DMS79 treated with DMSO at 0.1 percent for 48 hours (cell line): ENCODE results near the gene CDK11A.
"Not testable (repeated sequence)": the region's sequence is repeated elsewhere in the genome, so short reads cannot be mapped to it uniquely, and the experiment has no call there.

Source experiments
- DNase-seq: peaks from one replicate; lab custom pipeline; 2025; lab: John Stamatoyannopoulos, UW

Gene CDK11A

DNA sequence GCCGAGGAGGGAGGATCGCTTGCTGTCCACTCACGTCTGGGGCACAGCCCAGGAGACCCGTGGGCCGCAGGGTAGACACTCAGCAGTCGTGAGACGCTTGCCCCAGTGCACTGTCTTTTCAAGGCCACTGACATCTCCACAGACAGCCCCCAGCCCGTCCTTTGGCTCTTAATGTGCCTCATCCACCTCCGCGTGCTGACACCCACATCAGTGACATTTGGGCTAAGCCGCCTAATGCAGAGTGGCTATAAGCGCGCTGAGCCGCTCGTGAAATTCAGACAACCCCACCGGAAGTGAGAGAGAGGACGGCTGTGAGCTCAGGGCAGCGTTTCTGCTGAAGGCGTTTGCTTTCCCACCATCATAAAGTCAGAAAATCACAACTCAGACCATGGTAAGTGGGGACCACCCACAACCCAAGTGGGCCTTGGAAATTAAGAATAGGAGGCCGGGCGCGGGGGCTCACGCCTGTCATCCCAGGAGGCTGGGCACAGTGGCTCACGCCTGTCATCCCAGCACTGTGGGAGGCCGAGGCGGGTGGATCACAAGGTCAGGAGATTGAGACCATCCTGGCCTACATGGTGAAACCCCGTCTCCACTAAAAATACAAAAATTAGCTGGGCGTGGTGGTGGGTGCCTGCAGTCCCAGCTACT, 40.0 kb downstream of the CDK11A start:
- no peak for DNase-seq

DNA sequence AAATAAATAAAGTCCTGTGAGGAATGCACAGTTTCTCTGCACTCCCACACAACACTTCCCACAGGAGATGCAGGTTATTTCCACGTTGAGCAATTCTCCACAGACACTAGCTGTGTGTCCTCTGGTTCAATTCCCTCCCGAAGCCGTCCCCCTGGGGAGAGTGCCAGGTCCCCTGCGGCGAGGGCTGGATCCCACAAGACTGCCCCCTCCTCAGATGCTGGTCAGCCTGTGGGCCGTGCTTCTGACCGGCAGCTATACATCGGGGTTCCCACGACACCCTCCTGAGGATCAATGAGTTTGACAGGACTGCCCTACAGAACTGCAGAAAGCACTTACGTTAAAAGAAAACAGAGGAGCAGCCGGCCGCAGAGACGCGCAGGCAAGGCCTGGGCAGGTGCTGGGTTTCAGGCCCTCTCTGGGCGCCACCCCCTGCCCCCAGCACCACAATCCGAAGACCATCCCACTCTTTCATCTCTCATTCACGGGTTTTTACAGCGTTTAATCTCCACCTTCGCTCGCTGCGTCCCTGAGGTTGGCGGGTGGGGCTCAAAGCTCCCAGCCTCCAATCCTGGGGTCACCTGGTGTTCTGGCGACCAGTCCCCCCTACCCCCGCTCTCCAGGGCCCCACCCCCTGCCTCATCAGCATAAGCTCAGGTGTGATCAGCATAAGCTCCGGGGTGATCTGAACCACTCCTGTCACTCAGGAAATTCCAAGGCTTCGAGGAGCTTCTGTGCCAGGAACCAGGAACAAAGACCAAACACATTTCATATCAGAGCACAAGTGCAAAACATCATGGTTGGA, 40.9 kb downstream of the CDK11A start:
- DNase-seq, result no peak

DNA sequence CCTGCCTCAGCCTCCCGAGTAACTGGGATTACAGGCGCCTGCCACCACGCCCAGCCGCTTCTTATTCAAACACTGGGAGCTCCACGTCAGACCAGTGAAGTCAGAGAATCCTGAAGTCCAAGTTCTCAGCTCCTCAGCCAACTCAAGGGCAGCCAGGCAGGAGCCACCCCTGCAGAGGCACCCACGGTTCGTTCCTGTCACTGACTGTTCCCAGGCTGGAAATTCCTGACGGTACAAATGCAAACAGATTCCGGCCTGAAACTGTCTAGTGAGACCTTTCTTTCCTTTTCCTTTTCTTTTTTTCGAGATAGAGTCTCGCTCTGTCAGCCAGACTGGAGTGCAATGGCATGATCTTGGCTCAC, 43.3 kb downstream of the CDK11A start:
- no peak for DNase-seq

DNA sequence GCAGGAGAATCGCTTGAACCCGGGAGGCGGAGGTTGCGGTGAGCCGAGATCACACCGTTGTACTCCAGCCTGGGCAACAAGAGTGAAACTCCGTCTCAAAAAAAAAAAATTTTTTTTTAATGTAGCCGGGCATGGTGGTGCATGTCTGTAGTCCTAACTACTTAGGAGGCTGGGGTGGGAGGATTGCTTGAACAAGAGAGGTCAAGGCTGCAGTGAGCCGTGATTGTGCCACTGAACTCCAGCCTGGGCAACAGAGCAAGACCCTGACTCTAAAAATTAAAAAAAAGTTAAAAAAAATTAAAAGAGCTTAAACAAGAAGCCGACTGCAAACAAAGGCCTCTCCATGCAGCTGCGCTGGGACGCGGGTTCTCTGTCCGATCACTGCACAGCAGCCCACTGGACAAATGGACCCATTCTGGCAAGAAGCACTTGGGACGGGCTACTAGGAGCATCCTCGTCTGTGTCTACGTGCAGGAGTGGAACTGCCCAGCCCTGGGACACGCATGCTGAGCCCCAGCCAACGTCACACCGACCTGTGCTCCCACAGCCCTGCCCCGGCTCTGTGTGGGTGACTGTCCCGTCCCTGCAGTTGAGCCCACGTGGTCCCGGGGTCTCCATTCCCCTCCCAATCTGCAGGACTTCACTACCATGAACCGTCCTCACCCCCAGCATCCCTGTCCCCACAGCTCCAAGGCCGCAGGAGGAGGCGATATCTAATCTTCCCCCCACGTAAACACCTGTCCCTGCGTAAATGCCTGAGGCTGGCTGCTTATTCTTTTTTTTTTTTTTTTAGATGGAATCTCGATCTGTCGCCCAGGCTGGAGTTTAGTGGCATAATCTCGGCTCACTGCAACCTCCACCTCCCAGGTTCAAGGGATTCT, 43.9 kb downstream of the CDK11A start:
- no peak for DNase-seq

DNA sequence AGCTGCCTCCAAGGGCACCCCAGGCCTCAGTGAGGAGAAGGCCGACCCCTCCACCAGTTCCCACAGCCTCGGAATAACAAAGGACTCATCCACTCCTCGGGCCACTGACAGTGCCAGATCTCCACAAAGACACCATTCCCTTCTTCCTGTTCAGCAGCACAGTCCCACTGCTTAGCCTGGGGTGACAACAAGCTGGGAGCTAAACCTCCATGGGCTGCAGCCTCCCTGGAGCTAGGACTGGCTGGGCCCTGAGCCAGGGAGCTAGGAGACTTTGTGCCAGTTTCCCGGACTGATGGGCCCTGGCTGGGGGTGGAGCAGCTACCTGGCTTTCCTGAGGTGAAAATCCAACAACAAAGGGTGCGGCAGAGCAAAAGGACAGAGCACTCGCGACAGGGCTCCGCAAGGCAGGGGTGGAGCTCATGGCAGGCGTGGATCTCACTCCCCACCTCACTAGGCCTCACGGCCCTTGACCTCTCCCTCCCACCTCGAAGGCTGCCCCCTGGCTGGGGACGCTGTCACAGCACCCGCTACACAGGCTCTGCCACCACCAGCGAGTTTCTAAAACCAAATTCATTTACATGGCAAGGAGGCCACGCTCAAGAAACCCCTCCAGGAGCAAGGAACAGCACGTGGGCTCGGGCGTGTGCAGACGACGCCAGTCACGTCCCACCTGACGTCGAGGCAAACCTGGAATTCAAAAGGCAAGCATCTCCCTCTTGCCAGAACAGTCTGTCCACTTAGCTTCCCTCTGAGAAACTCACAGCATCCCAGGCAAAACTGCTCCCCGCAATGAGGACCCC, 45.4 kb downstream of the CDK11A start:
- no peak for DNase-seq

DNA sequence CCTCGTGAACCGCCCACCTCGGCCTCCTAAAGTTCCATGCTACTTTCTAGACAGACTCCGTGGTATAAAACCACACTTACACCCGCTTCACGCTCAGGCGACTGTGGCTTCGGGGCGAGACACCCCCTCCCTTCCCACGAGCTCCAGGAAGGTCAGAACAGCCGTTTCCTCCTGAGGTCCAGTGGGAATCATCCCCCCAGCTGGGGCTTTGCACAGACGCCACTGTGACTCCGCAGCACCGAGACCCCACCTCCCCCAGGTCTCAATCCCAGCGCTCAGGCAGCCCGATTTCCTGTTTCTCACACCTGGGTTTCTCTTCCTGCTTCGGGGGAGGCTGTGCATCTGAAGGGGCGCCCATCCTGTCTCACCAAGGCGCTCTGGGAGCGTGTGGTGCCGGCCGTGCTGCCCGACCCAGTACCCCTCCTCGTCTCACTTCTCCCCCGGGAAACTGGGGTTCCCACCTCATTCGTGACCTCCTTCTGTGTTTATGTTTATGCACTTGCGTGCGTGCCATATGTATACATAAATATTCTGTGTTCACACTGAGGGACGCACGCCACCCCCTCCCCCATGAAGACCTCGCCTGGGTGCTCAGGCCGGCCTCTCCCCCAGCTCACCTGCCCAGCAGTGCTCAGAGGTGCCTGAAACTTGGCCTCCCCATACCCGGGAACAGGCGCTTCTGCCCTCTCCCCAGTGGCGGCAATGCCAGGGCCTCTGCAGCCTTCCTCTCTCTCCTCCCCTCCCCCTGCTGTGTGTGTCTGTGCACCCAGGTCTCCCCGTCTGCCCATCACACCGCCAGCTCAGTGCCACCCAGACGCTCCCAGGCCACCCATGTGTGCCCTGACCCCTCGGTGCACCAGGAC, 46.2 kb downstream of the CDK11A start:
- DNase-seq, result no peak

DNA sequence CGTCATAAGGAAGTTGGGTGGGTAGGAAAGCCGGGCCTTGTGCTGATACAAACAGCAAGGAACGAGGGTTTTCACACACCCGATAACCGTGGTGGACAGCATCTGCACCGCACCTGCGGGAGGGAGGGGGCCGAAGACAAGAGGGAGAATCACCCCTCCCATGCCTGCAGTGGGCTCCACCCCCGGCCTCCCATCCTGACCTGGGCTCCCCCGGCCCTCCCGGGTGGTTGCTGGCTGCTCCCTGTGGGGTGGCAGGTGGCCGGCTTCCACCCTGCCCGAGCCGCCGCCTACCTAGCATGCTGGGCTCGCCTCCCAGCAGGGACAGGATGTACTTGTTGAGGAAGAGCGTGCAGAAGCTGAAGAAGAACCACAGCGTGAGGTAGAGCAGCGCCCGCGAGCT, 48.1 kb downstream of the CDK11A start:
- DNase-seq, result not testable (repeated sequence)

DNA sequence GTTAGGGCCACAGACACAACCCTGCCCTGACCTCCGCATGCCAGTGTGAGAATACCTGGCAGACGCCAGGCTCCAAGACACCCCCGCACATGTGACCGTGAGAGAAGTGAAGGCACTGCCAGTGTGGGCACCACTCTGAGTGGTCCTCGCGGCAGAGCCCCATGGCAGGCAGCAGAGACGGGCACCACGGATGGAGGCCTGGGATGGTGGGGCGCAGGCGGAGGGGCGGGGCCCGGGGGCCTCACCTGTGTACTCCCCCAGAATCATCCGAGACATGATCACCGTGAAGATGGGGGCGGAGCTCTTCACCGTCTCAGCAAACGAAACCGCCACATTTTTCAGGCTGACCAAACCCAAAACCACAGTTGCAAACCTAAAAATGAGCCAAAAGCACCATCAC, 48.9 kb downstream of the CDK11A start:
- DNase-seq, result not testable (repeated sequence)

DNA sequence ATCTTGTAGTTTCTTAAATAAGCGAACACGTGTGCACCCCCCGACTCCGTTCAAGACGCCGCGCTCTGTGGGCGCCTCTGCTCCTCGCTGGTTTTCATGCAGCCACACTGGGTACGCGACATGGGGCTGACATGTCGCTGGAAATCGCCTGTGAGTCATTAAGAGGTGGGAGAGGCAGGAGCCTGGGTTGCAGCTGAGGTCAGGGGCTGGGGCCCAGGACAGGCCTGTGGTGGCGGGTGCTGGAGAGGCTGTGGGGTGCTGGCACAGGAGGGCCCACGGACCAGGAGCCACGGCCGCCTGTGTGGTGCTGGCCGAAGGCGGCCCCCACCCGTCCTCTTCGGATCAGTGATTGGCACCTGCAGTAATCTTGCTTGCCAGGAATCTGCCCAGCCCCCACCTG, 49.4 kb downstream of the CDK11A start:
- not testable (repeated sequence) for DNase-seq

DNA sequence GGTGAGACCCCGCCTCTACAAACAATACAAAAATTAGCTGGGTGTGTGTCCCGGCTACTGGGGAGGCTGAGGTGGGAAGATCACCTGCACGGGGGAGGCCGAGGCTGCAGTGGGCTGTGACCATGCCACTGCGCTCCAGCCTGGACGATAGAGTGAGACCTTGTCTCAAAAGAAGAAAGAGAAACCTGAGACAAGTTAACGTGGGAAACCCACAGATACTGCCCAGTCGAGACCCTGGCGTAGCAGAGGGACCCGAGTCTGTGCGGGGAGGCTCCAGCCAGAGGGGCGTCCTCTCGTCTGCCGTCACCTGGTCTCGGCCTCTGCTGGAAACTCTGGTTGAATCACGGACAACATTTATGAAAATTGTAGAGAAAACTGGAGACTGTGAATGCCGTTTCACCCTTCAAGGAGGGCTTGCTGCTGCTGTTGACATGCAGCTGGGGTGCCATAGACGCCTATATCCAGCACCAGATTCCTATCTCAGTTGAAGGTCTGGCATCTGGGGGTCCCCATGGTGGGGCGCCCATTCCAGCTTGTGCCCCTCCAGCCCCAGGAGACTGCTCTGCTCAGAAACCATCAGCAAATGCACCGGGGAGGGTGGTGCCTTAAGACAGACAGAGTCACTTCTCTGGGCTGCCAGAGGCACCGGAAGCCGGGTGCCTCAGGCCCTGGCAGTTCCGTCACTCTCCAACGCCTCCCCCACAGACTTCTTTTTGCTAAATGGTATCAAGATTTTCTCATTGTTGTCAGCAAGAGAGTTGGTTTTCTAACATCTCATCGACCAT, 51.8 kb downstream of the CDK11A start:
- no peak for DNase-seq

DNA sequence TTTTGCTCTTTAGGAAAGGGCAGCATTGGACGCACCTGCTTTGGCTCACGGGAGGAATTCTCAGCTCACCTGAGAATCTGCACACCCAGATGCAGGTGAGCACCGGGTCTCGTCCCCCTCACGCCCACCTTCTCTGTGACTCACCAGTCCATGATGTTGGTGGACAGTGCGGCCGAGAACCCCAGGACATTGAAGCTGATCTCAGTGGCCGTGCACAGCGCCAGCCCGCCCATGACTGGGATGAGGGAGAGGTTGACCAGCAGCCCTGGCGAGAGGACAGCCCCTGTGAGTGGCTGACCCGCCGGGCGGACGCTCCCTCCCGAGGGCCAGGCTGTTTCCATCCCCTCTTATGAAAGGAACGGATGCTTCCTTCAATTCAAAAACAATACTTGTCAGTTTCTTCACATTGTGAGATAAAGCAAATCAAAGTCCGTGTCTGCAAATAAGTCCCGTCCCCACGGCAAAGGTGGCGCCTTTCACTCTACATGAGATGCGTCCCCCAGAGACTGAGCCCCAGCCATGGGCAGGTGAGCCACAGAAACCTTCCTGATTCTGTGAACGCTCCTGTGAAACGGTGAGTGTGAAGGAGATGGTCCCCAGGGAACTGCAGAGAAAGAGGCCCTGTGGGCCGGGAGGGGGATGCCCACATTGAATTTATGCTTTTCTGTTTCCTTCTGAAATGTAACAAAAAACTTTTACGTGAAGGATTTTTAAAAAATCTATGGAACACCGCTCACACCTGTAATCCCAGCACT, 52.6 kb downstream of the CDK11A start:
- DNase-seq, result no peak

DNA sequence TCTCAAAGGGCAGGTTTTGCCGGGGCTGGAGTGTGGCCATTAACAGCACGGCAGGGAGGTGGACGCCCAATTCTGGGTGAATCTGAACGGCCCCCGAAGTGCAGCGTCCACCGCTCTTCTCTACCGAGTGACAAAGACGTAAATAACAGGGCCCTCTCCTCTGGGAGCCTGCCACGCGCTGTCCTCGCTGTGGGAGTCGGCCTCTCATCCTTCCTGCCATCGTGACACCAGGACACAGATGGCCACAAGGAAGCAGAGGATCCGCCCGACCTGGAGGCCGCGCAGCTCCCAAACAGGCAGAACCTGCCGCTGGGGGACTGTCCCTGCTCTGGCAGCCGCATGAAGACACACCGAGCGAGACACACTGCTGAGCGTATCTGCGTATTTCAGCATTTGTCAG, 53.3 kb downstream of the CDK11A start:
- no peak for DNase-seq

DNA sequence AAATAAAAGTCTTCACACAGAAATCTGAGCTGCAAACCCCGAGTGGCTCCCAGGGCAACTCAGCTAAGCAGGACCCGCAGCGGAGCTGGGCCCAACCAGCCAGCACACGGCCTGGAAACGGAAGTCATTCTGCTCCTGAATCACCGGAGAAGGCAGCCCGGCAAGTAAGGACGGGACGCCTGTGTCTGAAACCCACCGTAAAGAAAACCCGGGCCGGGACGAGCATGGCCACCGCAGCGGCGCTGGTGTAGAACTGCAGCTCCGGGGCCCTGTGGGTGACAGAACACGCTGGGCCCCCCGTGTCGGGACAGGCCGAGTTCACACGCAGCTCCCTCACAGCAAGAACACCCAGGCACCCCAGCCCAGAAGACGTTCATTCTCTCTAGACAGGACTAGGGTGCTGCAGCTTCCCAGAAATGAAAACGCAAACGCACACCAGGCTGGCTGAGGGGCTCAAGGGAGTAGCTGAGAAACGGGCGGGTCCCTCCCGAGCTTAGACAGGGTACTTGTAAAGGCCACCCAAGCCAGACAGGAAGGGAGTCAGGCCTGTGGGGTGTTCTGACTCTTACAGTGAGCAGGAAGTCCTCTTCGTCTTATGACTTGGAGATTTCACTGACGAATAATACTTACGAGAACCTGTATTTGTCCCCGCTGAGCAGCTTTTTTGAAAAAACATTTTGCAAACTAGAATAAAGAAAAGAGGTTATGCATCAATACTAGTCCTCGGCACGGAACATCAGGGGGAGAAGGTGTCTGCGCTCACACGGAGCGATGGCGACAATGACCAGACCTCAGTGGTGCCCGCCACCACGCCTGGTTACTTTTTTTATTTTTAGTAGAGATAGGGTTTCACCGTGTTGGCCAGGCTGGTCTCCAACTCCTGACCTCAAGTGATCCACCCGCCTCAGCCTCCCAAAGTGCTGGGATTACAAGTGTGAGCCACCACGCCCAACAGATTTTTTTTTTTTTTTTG, 54.4 kb downstream of the CDK11A start:
- DNase-seq, result no peak

DNA sequence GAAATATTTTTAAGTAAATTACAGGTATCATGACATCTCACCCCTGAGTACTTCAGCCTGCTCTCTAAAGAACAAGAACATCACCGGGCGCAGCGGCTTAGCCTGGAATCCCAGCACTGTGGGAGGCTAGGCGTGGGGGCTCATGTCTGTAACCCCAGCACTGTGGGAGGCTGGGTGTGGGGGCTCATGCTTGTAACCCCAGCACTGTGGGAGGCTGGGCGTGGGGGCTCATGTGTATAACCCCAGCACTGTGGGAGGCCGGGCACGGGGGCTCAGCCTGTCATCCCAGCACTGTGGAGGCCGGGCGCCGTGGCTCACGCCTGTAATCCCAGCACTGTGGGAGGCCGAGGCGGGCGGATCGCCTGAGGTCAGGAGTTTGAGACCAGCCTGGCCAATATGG, 57.6 kb downstream of the CDK11A start:
- no peak for DNase-seq

DNA sequence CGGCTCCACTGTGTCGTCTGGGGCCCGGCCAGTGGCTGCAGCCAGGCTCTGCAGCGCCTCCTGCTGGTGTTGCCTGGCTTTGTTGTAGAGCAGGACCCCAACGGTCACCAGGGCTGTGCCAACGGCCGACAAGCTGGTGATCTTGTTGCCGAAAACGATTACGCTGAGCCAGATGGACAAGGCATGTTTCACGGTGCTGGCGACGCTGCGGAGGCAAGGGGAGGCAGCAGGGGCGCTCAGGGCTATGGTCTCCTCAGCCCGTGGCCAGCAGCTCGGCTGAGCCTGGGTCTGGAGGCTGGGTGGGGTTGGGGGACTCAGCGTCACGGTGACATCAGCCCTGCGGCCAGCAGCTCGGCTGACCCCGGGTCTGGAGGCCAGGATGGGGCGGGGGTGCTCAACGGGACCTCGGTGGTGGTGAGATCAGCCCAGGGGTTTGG, 58.3 kb downstream of the CDK11A start:
- DNase-seq, result no peak

DNA sequence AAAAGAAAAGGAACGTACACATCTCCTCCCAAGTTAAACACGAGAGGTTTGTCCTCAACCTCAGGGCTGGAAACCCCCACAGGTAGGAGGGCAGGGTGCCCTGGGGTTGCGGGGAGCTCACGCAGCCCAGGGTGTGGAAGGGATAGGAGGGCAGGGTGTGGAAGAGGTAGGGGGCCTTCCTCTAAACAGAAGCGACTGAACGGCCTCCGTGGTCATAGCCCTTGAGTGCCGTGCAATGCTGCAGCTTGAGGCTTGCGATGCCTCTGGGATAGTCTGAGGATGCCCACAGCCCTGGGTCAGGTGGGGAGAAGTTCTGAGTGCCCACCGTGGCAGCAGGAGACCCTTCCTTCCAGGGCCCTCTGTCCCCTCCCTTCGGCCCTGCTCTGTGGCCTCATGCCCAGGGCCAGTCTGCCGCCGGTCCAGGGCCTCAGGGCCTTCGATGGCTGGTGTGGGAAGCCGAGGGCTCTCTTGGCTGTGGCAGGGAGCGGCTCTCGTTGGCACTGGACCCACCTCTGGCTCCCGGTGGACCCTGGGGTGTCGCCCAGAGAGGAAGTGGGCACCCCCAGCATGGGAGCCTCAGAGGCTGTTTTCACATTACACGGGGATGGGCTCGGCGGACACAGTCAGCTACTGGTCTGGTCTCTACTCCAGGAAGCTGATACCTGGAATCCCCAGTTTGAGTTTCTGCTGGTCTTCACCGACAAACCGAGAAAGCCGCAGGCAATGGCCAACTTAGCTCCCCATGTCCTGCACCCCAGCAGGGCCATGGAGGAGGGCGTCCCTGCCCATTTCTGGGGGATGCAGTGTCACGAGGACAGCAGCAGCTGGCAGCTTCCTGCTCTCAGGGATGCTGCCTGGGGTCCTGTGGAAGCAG, 59.0 kb downstream of the CDK11A start:
- DNase-seq, result no peak

DNA sequence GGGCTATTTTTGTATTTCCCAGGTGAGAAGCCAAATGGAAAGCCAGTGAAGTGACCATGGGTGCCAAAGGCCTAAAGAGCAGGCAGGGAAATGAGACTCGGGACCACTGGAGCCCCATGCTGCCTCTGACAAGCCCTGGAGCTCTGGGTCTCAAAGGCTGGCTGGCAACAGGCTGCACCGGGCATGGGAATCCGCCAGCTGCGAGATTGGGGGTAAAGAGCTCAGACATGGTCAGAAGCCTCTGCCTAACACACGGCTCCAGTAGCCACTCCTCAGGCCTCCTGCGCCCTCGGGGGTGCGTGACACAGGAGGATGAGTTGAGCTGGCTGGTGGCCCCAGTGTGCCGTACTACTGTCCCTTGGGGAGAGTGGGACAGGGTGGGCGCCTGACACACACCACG, 59.8 kb downstream of the CDK11A start:
- not testable (repeated sequence) for DNase-seq
